Measurements from ENCODE around the gene QSOX1.
"Not testable (repeated sequence)": the region's sequence is repeated elsewhere in the genome, so short reads cannot be mapped to it uniquely, and the experiment has no call there.

The QSOX1 gene

GRCh38 chr1:180193141-180194047, 38.7 kb downstream of the QSOX1 start:
- DNase-seq = no peak

- DNase-seq = no peak
Measured at GRCh38 chr1:180194048-180194425, 39.4 kb downstream of the QSOX1 start.

- DNase-seq = no peak
Measured at GRCh38 chr1:180194546-180195207, 40.0 kb downstream of the QSOX1 start.

GRCh38 chr1:180195401-180195800, 40.7 kb downstream of the QSOX1 start:
- DNase-seq = no peak

DNA sequence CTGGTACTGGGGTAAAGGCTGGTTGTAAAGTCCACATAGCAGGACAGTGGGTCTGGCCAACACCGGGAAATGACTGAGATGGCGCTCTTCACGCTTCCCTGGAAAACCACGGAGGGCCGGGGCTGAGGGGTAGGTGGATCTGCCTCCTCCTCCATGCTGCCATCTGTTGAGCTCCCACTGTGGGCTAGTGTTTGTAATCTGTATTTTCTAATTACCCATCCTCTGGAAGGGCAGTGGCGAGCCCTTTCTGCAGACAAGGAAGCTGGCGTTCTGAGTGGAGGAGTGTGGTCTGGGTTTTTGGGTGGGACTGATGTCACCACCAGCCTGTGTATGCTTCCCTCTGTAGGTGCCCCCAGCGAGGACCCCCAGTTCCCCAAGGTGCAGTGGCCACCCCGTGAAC, 41.2 kb downstream of the QSOX1 start:
- no peak for DNase-seq

DNA sequence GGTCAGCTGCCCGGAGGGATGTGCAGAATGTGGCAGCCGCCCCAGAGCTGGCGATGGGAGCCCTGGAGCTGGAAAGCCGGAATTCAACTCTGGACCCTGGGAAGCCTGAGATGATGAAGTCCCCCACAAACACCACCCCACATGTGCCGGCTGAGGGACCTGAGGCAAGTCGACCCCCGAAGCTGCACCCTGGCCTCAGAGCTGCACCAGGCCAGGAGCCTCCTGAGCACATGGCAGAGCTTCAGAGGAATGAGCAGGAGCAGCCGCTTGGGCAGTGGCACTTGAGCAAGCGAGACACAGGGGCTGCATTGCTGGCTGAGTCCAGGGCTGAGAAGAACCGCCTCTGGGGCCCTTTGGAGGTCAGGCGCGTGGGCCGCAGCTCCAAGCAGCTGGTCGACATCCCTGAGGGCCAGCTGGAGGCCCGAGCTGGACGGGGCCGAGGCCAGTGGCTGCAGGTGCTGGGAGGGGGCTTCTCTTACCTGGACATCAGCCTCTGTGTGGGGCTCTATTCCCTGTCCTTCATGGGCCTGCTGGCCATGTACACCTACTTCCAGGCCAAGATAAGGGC, 41.9 kb downstream of the QSOX1 start:
- no peak for DNase-seq

DNA sequence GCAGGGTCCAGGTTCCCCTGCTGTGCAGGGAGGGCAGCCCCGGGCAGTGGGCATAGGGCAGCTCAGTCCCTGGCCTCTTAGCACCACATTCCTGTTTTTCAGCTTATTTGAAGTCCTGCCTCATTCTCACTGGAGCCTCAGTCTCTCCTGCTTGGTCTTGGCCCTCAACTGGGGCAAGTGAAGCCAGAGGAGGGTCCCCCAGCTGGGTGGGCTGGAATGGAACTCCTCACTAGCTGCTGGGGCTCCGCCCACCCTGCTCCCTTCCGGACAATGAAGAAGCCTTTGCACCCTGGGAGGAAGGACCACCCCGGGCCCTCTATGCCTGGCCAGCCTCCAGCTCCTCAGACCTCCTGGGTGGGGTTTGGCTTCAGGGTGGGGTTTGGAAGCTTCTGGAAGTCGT, 42.6 kb downstream of the QSOX1 start:
- no peak for DNase-seq

DNA sequence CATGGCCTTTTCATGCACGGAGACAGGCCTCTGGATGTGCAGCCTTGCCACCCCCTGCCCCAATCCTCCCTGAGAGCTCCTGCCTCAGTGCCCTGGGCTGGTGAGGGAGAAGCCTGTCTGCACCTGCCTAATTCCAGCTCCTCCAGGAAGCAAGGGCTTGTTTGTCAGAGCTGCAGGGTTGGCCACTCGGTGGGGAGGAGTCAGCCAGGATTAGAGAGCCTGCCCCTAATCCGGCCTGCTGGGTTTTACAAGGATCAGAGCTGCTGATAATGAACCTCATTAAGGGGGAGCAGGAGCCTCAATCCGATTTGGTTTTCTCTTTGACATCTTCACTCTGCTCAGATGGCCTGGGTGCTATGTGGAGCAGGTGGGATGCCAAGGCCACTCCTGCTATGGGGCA, 43.5 kb downstream of the QSOX1 start:
- no peak for DNase-seq

- no peak for DNase-seq
Measured at GRCh38 chr1:180198611-180199010, 43.9 kb downstream of the QSOX1 start.

DNA sequence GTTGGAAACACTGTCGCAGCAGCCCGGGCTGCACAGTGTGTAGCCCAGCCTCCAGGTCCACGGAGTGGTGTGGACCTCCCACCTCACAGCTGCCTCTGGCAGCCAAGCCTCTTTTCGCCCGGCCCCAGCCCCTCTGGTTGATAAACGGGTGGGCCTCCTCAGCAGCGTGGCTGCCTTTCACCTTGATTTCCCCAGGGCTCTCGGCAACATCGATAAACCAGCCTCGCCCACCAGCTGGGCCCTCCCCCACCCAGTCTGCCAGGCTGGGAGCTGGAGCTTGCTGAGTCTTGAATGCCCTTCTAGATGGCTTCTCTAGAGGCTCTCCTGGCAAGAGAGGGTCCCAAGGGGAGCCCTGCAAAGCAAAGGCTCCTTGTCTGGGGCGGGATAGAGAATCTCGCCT, 44.3 kb downstream of the QSOX1 start:
- no peak for DNase-seq

DNA sequence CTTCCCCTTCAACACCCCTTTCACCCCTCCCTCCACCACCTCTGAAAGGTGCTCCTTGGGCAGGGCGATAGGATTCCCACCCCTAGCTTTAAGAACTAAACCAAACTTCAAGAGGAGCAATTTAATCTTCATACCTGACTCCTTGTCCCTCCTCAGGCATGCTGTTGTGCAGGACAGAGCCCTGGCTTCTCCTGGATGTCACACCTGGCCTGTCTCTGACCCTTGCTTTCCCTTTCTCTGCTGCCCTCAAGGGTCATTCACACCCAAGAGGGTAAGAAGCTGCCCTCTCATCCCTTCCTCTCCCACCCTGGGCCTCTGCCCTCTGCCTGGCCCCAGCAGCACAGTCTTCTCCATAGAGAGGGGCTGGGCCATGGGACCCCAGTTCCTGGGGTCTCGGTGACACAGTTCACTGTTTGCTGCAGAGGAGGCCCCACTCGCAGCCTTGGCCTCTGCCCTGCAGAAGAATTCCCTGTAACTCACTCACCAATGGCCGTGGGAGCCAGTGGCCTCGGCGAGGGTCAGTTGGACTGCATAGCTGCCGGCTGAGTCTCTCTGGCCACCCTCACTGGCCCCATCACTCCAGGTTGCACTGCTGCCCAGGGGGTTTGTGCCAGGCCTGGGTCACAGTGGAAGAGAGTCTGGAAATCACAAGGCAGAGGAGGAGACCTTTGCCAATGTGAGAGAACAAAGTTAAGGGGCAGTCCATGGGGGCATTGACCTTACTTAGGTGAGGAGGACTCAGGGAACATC, 47.0 kb downstream of the QSOX1 start:
- DNase-seq = no peak

DNA sequence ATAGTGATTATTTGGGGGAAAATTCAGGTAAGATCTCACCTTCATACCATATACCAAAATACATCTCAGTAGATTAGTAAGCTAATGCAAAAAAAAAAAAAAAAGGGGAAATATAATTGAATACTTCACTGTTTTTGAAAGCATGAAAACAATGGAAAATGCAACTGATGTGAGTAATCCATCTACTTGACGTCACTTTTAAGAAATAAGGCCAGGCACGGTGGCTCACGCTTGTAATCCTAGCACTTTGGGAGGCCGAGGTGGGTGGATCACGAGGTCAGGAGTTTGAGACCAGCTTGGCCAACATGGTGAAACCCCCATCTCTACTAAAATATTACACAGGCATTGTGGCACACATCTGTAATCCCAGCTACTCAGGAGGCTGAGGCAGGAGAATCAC, 47.9 kb downstream of the QSOX1 start:
- DNase-seq = not testable (repeated sequence)

- DNase-seq = no peak
Measured at GRCh38 chr1:180204231-180204630, 49.6 kb downstream of the QSOX1 start.

DNA sequence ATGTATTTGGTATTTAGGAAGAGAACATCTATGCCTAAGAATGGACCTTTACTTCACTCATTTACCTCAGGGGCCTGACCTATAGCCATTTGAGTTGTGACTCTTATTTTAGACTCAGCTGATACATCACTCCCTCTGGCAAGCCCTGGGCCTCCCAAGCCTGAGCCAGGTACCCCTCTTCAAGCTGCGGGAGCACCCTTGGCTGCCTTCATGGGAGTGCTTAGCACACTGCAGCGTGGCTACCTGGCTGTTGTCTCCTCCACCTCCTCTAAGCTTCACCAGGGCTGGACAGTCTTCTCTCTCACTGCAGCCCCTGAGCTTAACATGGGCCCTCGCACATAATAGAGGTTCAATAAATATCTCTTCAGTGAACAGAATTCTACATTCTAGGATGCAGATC, 51.9 kb downstream of the QSOX1 start:
- DNase-seq = no peak

- no peak for DNase-seq
Measured at GRCh38 chr1:180208264-180208663, 53.6 kb downstream of the QSOX1 start.

- DNase-seq = no peak
Measured at GRCh38 chr1:180210008-180210620, 55.4 kb downstream of the QSOX1 start.

- DNase-seq = no peak
Measured at GRCh38 chr1:180211156-180211859, 56.6 kb downstream of the QSOX1 start.

GRCh38 chr1:180211860-180212229, 57.2 kb downstream of the QSOX1 start:
- no peak for DNase-seq

GRCh38 chr1:180213401-180214170, 58.9 kb downstream of the QSOX1 start:
- DNase-seq = no peak

GRCh38 chr1:180215856-180216625, 61.4 kb downstream of the QSOX1 start:
- no peak for DNase-seq

DNA sequence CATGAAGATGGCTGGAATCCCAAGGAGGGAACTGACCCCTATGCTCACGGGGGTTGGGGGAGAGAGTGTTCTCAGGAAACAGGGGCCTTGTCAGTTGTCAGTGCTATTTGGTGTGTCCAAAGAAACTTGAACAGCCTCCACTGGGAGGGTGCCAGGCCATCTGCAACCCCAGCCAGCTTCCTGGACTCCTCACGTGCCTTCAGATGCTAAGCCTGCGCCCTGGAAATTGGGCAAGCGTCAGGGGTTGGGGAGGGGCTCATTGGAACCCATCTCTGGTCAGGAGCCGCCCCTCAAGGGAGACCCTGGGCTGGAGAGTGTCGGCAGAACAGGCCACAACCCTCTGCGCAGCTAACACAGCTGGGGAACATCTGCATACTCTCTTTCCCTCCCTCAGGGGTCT, 62.3 kb downstream of the QSOX1 start:
- no peak for DNase-seq
